Neural crest cell (in vitro differentiated cells): ENCODE data around the gene MICU1. TPM values are rescaled to one million over a fixed set of nuclear protein-coding genes. Genes with fewer than 3 reads are reported as not detected.
"Not testable (repeated sequence)": the region's sequence is repeated elsewhere in the genome, so short reads cannot be mapped to it uniquely, and the experiment has no call there.

Experiments used
- DNase-seq: peaks from one replicate; pipeline ENCODE4 v3.0.0; 2021; ENCODE audit warnings: low read depth, mixed read lengths, low spot score
- H3K27ac Mint-ChIP-seq: one replicate; pipeline ENCODE4 v1.8.0; 2021; ENCODE audit warnings: mild to moderate bottlenecking, mixed read lengths; ENCODE audit not compliant: unreplicated experiment
- H3K27me3 Mint-ChIP-seq: 2 replicates; pipeline ENCODE4 v1.8.0; 2021; ENCODE audit warnings: low read depth, mild to moderate bottlenecking, mixed read lengths
- H3K36me3 Mint-ChIP-seq: 2 replicates; pipeline ENCODE4 v1.8.0; 2021; ENCODE audit warnings: low read depth, mild to moderate bottlenecking, mixed read lengths
- H3K4me1 Mint-ChIP-seq: 2 replicates; pipeline ENCODE4 v1.8.0; 2021; ENCODE audit warnings: mixed read lengths
- H3K4me3 Mint-ChIP-seq: one replicate; pipeline ENCODE4 v1.8.0; 2021; ENCODE audit warnings: mild to moderate bottlenecking, mixed read lengths
- H3K9me3 Mint-ChIP-seq: 2 replicates; pipeline ENCODE4 v1.8.0; 2021; ENCODE audit warnings: mixed read lengths
- CTCF ChIP-seq: fragments of 200-600 bp; sonication (generic); conservative IDR thresholded peaks from 2 replicates; pipeline ENCODE4 v1.5.0; 2021; ENCODE audit warnings: antibody characterized with exemption, mild to moderate bottlenecking
- total RNA-seq: library from RNA; stranded (reverse); gene quantifications from 2 replicates; pipeline ENCODE4 v1.2.1, GENCODE V29; 2021

The MICU1 gene
- total RNA-seq, 1 donor from 2014 or later = 34.1 TPM

DNA sequence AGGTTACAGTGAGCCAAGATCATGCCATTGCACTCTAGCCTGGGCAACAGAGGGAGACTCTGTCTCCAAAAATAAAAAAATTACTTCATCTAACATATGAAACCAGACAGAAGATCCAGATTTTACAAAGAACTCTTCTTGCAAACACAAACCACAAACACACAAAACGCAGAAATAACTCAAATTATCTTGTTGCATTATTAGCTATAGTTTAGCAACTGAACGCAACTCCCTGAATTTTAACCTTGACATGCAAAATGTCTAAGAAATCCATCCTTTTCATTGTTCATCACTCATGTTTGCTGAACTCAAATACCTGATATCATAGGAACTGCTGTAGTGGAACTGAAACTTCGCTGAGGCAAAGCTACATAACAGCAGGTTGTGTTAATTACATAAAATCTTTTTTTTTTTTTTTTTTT lies 64.1 kb downstream of the MICU1 start:
- Mint-ChIP-seq H3K36me3 (peaks cover 44% of the 10 kb centered on the region), H3K4me1 (no peaks in the 10 kb centered on the region), H3K27ac (no peak overlapping the region), H3K9me3 (peaks cover 9% of the 10 kb centered on the region), H3K4me3 (no peak overlapping the region), H3K27me3 (no peaks in the 10 kb centered on the region)
- DNase-seq = no peak
- TF ChIP-seq CTCF = no peak

DNA sequence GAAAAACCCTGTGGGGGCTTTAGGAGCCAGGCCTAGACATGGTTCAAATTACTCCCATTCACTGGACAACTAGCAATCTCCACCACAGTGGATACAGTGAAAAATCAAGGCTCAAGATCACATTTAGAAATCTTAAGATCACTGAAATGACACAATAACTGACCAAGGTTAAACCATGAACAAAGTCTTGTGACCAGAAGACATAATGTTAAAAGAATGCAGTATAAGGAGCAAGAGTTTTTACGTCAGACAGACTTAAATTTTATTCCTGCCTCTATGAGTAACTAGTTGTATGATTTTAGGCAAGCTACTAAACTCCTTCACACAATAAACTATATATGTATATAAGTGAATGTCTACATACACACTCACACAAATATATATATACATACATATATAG lies 68.5 kb downstream of the MICU1 start:
- Mint-ChIP-seq H3K4me3 (no peak overlapping the region), H3K27ac (no peak overlapping the region), H3K36me3 (peaks cover 28% of the 10 kb centered on the region), H3K4me1 (no peaks in the 10 kb centered on the region), H3K9me3 (peaks cover 9% of the 10 kb centered on the region), H3K27me3 (no peaks in the 10 kb centered on the region)
- no peak for TF ChIP-seq CTCF
- no peak for DNase-seq

DNA sequence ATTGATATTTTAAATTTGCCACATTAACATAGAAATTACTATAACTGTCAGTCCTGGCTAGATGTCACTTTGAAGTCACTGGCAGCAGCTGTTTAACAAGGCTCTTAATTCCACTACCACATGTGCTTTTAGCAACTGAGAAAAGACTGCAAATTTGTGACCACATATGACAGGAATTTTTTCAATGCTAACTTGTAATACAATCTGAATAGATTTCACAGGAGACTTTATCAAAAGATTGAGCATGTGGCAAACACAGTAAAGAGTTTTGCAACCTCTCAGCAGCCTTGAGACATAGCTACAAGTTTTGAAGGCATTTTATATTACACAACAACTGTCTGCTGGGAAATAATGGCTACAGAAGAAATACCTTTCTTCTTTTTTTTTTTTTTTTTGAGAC lies 73.0 kb downstream of the MICU1 start:
- Mint-ChIP-seq H3K4me3 (no peak overlapping the region), H3K27ac (no peak overlapping the region), H3K36me3 (peaks cover 8% of the 10 kb centered on the region), H3K27me3 (no peaks in the 10 kb centered on the region), H3K4me1 (no peaks in the 10 kb centered on the region), H3K9me3 (no peaks in the 10 kb centered on the region)
- TF ChIP-seq CTCF = no peak
- DNase-seq = no peak

GRCh38 chr10:72550239-72550638 lies 75.6 kb downstream of the MICU1 start:
- TF ChIP-seq CTCF = no peak
- no peak overlapping the region for H3K4me3 Mint-ChIP-seq
- peaks cover 9% of the 10 kb centered on the region for H3K36me3 Mint-ChIP-seq
- DNase-seq = no peak
- no peak overlapping the region for H3K27ac Mint-ChIP-seq
- H3K27me3 Mint-ChIP-seq = no peaks in the 10 kb centered on the region
- no peaks in the 10 kb centered on the region for H3K9me3 Mint-ChIP-seq
- no peaks in the 10 kb centered on the region for H3K4me1 Mint-ChIP-seq

DNA sequence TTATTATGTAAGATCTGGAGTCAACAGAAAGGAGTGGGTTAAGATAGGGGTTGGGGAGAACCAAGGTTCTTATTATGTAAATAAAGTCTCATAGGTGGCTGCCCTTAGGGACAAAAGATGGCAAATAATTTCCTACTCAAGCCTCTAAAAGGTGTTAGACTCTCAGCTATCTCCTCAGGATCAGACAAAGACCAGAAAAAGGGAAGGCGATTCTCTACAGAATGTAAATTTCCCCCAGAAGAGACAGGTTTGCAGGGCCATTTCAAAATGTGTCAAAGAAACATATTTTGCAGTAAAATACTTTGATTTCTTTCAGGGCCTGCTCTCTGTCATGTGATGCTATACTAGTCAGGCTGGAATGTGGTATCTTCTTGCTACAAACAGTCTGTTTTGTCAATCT lies 80.3 kb downstream of the MICU1 start:
- H3K4me3 Mint-ChIP-seq = no peak overlapping the region
- H3K36me3 Mint-ChIP-seq = peaks cover 31% of the 10 kb centered on the region
- no peak for DNase-seq
- no peak overlapping the region for H3K27ac Mint-ChIP-seq
- H3K9me3 Mint-ChIP-seq = peaks cover 3% of the 10 kb centered on the region
- no peak for TF ChIP-seq CTCF
- H3K27me3 Mint-ChIP-seq = no peaks in the 10 kb centered on the region
- H3K4me1 Mint-ChIP-seq = no peaks in the 10 kb centered on the region

DNA sequence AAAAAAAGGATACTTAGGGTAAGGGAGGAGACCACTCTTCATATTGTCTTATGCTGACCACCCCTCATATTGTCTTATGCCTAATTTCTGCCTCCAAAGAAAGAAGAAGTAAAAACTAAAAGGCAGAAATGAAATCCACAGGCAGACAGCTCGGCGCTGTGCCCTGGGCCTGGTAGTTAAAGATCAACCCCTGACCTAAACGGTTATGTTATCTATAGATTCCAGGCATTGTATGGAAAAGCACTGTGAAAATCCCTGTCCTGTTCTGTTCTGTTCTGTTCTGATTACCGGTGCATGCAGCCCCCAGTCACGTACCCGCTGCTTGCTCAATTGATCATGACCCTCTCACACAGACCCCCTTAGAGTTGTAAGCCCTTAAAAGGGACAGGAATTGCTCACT lies 82.0 kb downstream of the MICU1 start:
- not testable (repeated sequence) for H3K4me1 Mint-ChIP-seq, H3K4me3 Mint-ChIP-seq, H3K27me3 Mint-ChIP-seq, H3K27ac Mint-ChIP-seq, DNase-seq, H3K9me3 Mint-ChIP-seq
- H3K36me3 Mint-ChIP-seq = peaks cover 35% of the 10 kb centered on the region
